HCT116 (cell line): Measurements from ENCODE around the gene FAT1. TPM values are rescaled to one million over a fixed set of nuclear protein-coding genes. Genes with fewer than 3 reads are reported as not detected.

ENCODE experiments used
- ATAC-seq: fragments of 200-7000 bp; cut with Tn5 transposase; 2 replicates; pipeline ENCODE4 v1.9.1; 2020; ENCODE audit warnings: mild to moderate bottlenecking, moderate library complexity
- BruUV-seq: library from RNA; stranded (reverse); fragments of 400-500 nt; replicated peaks from 2 replicates; lab custom pipeline; 2021; lab: Mats Ljungman, UMichigan
- CTCF ChIA-PET: fragments of 300-600 bp; sonication (Branson Sonifier 250); formaldehyde crosslinking; loops from one replicate; lab custom pipeline; 2021; ENCODE audit warnings: antibody characterized with exemption; lab: Charles Lee
- POLR2A ChIA-PET: fragments of 300-600, 350-600 bp; sonication (Branson Sonifier 250); formaldehyde crosslinking; loops from one replicate; lab custom pipeline; 2021; ENCODE audit warnings: antibody characterized with exemption; lab: Charles Lee
- RAD21 ChIA-PET, 2 experiments: fragments of 300-600 bp; sonication (Branson Sonifier 250); formaldehyde crosslinking; loops; one replicate each; lab custom pipeline; 2023; ENCODE audit warnings: low total read pairs in 2 of 2; ENCODE audit not compliant: uncharacterized antibody in 2 of 2, unreplicated experiment in 2 of 2, low non-redundant PET in 1 of 2; lab: Charles Lee
- DNase-seq: peaks from one replicate; pipeline ENCODE4 v3.0.0-alpha.2; 2010; ENCODE audit warnings: low read depth, low spot score
- H2AFZ ChIP-seq: fragments of 200-600 bp; shearing (Covaris generic), sonication (generic); 2 replicates; pipeline ENCODE4 v1.6.1; 2017; ENCODE audit warnings: low read depth, mixed run types, mixed read lengths, antibody characterized with exemption, low read length; ENCODE audit not compliant: poor library complexity, severe bottlenecking
- H3K27ac ChIP-seq: 2 replicates; pipeline ENCODE4 v1.5.1; 2012; ENCODE audit warnings: low read depth, low read length
- H3K27me3 ChIP-seq: fragments of 200-600 bp; sonication (generic); 2 replicates; pipeline ENCODE4 v1.6.1; 2016; ENCODE audit warnings: mixed run types, low read length, mixed read lengths; ENCODE audit not compliant: insufficient read depth
- H3K36me3 ChIP-seq, 2 experiments: fragments of 200-500 bp in 1 of 2; fragments of 200-600 bp in 1 of 2; sonication (Bioruptor generic) in 1 of 2; sonication (generic) in 1 of 2; 2 replicates each; pipeline versions ENCODE4 v1.5.1 to v1.6.1; 2014 to 2016; ENCODE audit warnings: low read length in 2 of 2, inconsistent platforms in 1 of 2, mixed read lengths in 1 of 2, mixed run types in 1 of 2; ENCODE audit not compliant: insufficient read depth in 2 of 2, control insufficient read depth in 1 of 2
- H3K4me1 ChIP-seq, 2 experiments: fragments of 200-600 bp in 1 of 2; sonication (generic) in 1 of 2; 2 replicates each; pipeline versions ENCODE4 v1.5.1 to v1.6.1; 2012 to 2017; ENCODE audit warnings: low read length in 2 of 2, inconsistent platforms in 1 of 2, mild to moderate bottlenecking in 1 of 2, mixed read lengths in 1 of 2, mixed run types in 1 of 2, moderate library complexity in 1 of 2; ENCODE audit not compliant: insufficient read depth in 2 of 2, control insufficient read depth in 1 of 2
- H3K4me2 ChIP-seq: fragments of 200-600 bp; sonication (generic); 2 replicates; pipeline ENCODE4 v1.6.1; 2017; ENCODE audit warnings: mixed run types, low read length, mixed read lengths
- H3K4me3 ChIP-seq, 2 experiments: fragments of 200-600 bp in 1 of 2; sonication (generic) in 1 of 2; replicated peaks in 1 of 2; 2 replicates each; pipeline ENCODE4 v1.5.1; 2011 to 2016; ENCODE audit warnings: low read length in 2 of 2, control low read depth in 1 of 2, low read depth in 1 of 2, mild to moderate bottlenecking in 1 of 2, mixed read lengths in 1 of 2, mixed run types in 1 of 2
- H3K79me2 ChIP-seq: fragments of 200-600 bp; sonication (generic); 2 replicates; pipeline ENCODE4 v1.6.1; 2017; ENCODE audit warnings: mild to moderate bottlenecking, mixed run types, low read length, moderate library complexity, mixed read lengths; ENCODE audit not compliant: insufficient read depth
- H3K9ac ChIP-seq: fragments of 200-600 bp; sonication (generic); 2 replicates; pipeline ENCODE4 v1.6.1; 2016; ENCODE audit warnings: low read length, mixed read lengths
- H3K9me2 ChIP-seq: fragments of 200-600 bp; sonication (generic), shearing (Covaris generic); 2 replicates; pipeline ENCODE4 v1.6.1; 2017; ENCODE audit warnings: mixed run types, mild to moderate bottlenecking, moderate library complexity; ENCODE audit not compliant: insufficient read depth
- H3K9me3 ChIP-seq, 2 experiments: fragments of 200-500 bp in 1 of 2; fragments of 200-600 bp in 1 of 2; sonication (Bioruptor generic) in 1 of 2; sonication (generic) in 1 of 2; 2 replicates each; pipeline ENCODE4 v1.6.1; 2014 to 2017; ENCODE audit warnings: low read length in 2 of 2, mixed read lengths in 2 of 2, inconsistent platforms in 1 of 2, low read depth in 1 of 2, mild to moderate bottlenecking in 1 of 2, mixed run types in 1 of 2, moderate library complexity in 1 of 2; ENCODE audit not compliant: control insufficient read depth in 1 of 2, insufficient read depth in 1 of 2
- H4K20me1 ChIP-seq: fragments of 200-600 bp; sonication (generic), shearing (Covaris generic); 2 replicates; pipeline ENCODE4 v1.6.1; 2017; ENCODE audit warnings: mixed run types, mild to moderate bottlenecking, moderate library complexity; ENCODE audit not compliant: insufficient read depth
- CEBPB ChIP-seq: IDR thresholded peaks from 2 replicates; pipeline ENCODE4 v1.6.1; 2012; ENCODE audit warnings: low read depth
- EGR1 ChIP-seq: IDR thresholded peaks from 2 replicates; pipeline ENCODE4 v1.6.1; 2012; ENCODE audit warnings: low read depth
- EZH2 ChIP-seq: fragments of 200-600 bp; sonication (generic); IDR thresholded peaks from 2 replicates; pipeline ENCODE4 v1.6.1; 2017; ENCODE audit warnings: antibody characterized with exemption, mixed run types
- EZH2phosphoT487 ChIP-seq: fragments of 200-600 bp; IDR thresholded peaks from 2 replicates; pipeline ENCODE4 v1.6.1; 2018; ENCODE audit warnings: antibody characterized with exemption, borderline replicate concordance
- FOSL1 ChIP-seq: IDR thresholded peaks from 2 replicates; pipeline ENCODE4 v1.6.1; 2012; ENCODE audit warnings: low read depth
- POLR2A ChIP-seq: IDR thresholded peaks from 2 replicates; pipeline ENCODE4 v1.7.0; 2011; ENCODE audit warnings: borderline replicate concordance; ENCODE audit not compliant: insufficient read depth, insufficient read length; ENCODE audit errors: extremely low read depth
- POLR2AphosphoS5 ChIP-seq: IDR thresholded peaks from 2 replicates; pipeline ENCODE4 v1.6.1; 2011; ENCODE audit warnings: mild to moderate bottlenecking, low read depth, low read length, moderate library complexity
- RAD21 ChIP-seq: IDR thresholded peaks from 2 replicates; pipeline ENCODE4 v1.6.1; 2012; ENCODE audit warnings: low read depth, mild to moderate bottlenecking
- TCF7L2 ChIP-seq: IDR thresholded peaks from 2 replicates; pipeline ENCODE4 v1.7.0; 2011; ENCODE audit warnings: borderline replicate concordance, inconsistent platforms; ENCODE audit not compliant: insufficient read depth, insufficient read length; ENCODE audit errors: extremely low read depth
- ZNF274 ChIP-seq: fragments of 200-500 bp; sonication (Bioruptor generic); IDR thresholded peaks from 2 replicates; pipeline ENCODE4 v1.6.1; 2014; ENCODE audit warnings: mild to moderate bottlenecking, low read depth, low read length, inconsistent platforms
- intact Hi-C: fragments of 100-400 bp; cut with micrococcal nuclease; formaldehyde crosslinking; loops from 2 replicates; pipeline ENCODE4 v1.10.0; 2022
- total RNA-seq: library from RNA; stranded (reverse); gene quantifications from one replicate; pipeline ENCODE4 v1.2.1, GENCODE V29; 2021; ENCODE audit not compliant: unreplicated experiment
- TF ChIP-seq, protein P1 (sequence below): IDR thresholded peaks from 2 replicates; pipeline ENCODE4 v1.6.1; 2012

The FAT1 gene
- total RNA-seq, 1 experiment from 2014 or later, result 676 TPM

DNA sequence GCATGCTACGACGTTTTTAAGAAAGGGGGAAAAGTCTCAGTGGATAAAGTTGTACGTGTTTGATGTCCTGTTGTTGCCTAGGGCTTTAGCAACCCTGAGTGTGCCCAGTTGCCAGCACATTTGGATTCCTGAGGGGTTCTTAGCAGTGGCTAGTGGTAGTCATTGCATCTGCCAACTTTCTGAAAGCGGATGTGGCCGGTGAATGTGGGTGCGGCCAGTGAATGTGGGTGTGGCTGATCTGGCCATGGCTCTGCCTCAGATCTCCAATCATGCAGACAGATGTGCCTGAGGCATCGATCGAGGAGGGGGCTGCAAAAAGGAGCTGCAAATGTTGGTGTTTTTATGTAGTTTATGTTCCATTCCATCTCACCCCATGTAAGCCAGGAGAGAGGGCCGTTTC lies 41.5 kb upstream of the FAT1 start (continued):
- TF ChIP-seq TCF7L2 (no peak), EGR1 (no peak)

DNA sequence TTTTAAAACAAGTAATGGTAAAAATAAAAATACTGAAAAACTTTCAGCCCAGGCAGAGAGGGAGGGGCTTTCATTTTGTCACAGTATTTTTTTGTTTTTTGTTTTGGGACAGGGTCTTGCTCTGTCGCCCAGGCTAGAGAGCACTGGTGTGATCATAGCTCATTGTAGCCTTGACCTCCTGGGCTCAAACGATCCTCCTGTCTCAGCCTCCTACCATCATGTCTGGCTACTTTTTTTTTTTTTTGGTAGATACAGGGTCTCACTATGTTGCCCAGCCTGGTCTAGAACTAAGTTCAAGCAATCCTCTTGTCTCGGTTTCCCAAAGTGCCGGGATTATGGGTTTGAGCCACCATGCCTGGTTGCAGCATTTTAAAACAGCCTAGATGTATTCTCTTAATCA lies 40.8 kb upstream of the FAT1 start:
- 0 out of 2 replicates have a peak overlapping the region, but pooled peaks have one; percentile 22 for H3K9ac ChIP-seq
- peaks cover 17 to 27% of the 10 kb centered on the region in 2 experiments for H3K4me1 ChIP-seq
- BruUV-seq, result no TSS peak
- H3K27me3 ChIP-seq, result no peaks in the 10 kb centered on the region
- no peaks in the 10 kb centered on the region for H3K36me3 ChIP-seq
- peak overlapping the region; percentile 74 for H2AFZ ChIP-seq
- H4K20me1 ChIP-seq, result no peaks in the 10 kb centered on the region
- no peaks in the 10 kb centered on the region for H3K9me2 ChIP-seq
- no peak overlapping the region; a peak in 1 of 4 replicates for H3K4me3 ChIP-seq
- ChIA-PET RAD21 (no interaction called here), POLR2A (interaction anchor here (1.2 kb wide), 1 partner anchor 41 kb away, joined by 4 read pairs; the partner anchor contains the start of gene FAT1), CTCF (no interaction called here)
- H3K27ac ChIP-seq, result peak overlapping the region; percentile 62; the same call in 1 of the 2 replicates
- no peaks in the 10 kb centered on the region for H3K79me2 ChIP-seq
- ATAC-seq, result no peak
- DNase-seq, result no peak
- peak overlapping the region; percentile 70 for H3K4me2 ChIP-seq
- intact Hi-C loops, result loop anchor here (2.0 kb wide), 1 partner anchor 42 kb away; no protein-coding TSS in a partner anchor
- no peaks in the 10 kb centered on the region for H3K9me3 ChIP-seq
- TF ChIP-seq RAD21 (no peak), POLR2AphosphoS5 (no peak), EZH2 (no peak), EZH2phosphoT487 (no peak), FOSL1 (no peak), CEBPB (no peak), POLR2A (no peak), ZNF274 (no peak)
- TF ChIP-seq, protein P1, sequence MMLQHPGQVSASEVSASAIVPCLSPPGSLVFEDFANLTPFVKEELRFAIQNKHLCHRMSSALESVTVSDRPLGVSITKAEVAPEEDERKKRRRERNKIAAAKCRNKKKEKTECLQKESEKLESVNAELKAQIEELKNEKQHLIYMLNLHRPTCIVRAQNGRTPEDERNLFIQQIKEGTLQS, result no peak
